GM04503 (cell line): ENCODE data around the gene OR9G4.

ENCODE experiments used
- DNase-seq: peaks from one replicate; pipeline ENCODE4 v3.0.0-alpha.2; 2012; ENCODE audit warnings: low read depth

The OR9G4 gene

GRCh38 chr11:56748597-56748996 lies at the start of gene OR9G4:
Gene OR9G4 (minus strand): TSS chr11:56748697. CDS start chr11:56743766, 4,931 bp downstream.
- no peak for DNase-seq

- DNase-seq = peak; percentile 4
These were observed 35.0 kb upstream of the OR9G4 start for GRCh38 chr11:56783448-56784041.

GRCh38 chr11:56782167-56782847 lies 33.8 kb upstream of the OR9G4 start:
- no peak for DNase-seq

- no peak for DNase-seq
These were observed 28.3 kb upstream of the OR9G4 start for GRCh38 chr11:56776809-56777208.

GRCh38 chr11:56764976-56765375 lies 16.5 kb upstream of the OR9G4 start:
- DNase-seq = no peak

GRCh38 chr11:56751480-56751879 lies 3.0 kb upstream of the OR9G4 start:
- DNase-seq = no peak

- DNase-seq = no peak
These were observed 1.7 kb upstream of the OR9G4 start for GRCh38 chr11:56750190-56750589.

- DNase-seq = no peak
These were observed 7.6 kb downstream of the OR9G4 start for GRCh38 chr11:56740886-56741285.

- no peak for DNase-seq
These were observed 8.4 kb downstream of the OR9G4 start for GRCh38 chr11:56740107-56740506.

GRCh38 chr11:56720513-56720912 lies 28.0 kb downstream of the OR9G4 start:
- no peak for DNase-seq

- no peak for DNase-seq
These were observed 32.1 kb downstream of the OR9G4 start for GRCh38 chr11:56716379-56716854.

- DNase-seq = no peak
These were observed 34.3 kb downstream of the OR9G4 start for GRCh38 chr11:56714206-56714605.

GRCh38 chr11:56706486-56706885 lies 42.0 kb downstream of the OR9G4 start:
- DNase-seq = no peak

GRCh38 chr11:56705784-56706396 lies 42.6 kb downstream of the OR9G4 start:
- DNase-seq = no peak

- DNase-seq = no peak
These were observed 47.5 kb downstream of the OR9G4 start for GRCh38 chr11:56700914-56701485.

- DNase-seq = no peak
These were observed 48.1 kb downstream of the OR9G4 start for GRCh38 chr11:56700242-56700913.

- DNase-seq = no peak
These were observed 49.7 kb downstream of the OR9G4 start, which contains the start of gene OR9G1 for GRCh38 chr11:56698795-56699194. Gene OR9G1 (plus strand): TSS chr11:56699095. CDS start chr11:56700388, 1,293 bp downstream.

GRCh38 chr11:56693428-56693827 lies 55.1 kb downstream of the OR9G4 start:
- no peak for DNase-seq
